GM12878 (cell line): Measurements from ENCODE around the gene KRTAP3-3.

Experiments used
- CTCF ChIP-seq, 3 experiments: IDR thresholded peaks in 2 of 3; conservative IDR thresholded peaks in 1 of 3; 2 replicates each; pipeline ENCODE4 v1.5.1; 2011; ENCODE audit warnings: low read depth in 3 of 3, low read length in 3 of 3, mild to moderate bottlenecking in 3 of 3, control low read depth in 2 of 3, moderate library complexity in 2 of 3, inconsistent platforms in 1 of 3, mixed read lengths in 1 of 3; ENCODE audit not compliant: control insufficient read depth in 2 of 3, insufficient read depth in 1 of 3; ENCODE audit errors: extremely low read depth in 1 of 3
- EP300 ChIP-seq, 2 experiments: fragments of 150-350 bp in 1 of 2; IDR thresholded peaks; 2 replicates each; pipeline ENCODE4 v1.6.1; 2011 to 2012; ENCODE audit warnings: low read depth in 2 of 2, low read length in 2 of 2, borderline replicate concordance in 1 of 2, improper control_type of control experiment in 1 of 2, inconsistent platforms in 1 of 2; ENCODE audit not compliant: control insufficient read depth in 1 of 2
- ESRRA ChIP-seq: IDR thresholded peaks from 2 replicates; pipeline ENCODE4 v1.6.1; 2012; ENCODE audit warnings: mild to moderate bottlenecking, low read length, improper control_type of control experiment
- FOXK2 ChIP-seq: fragments of 450-650 bp; IDR thresholded peaks from 2 replicates; pipeline ENCODE4 v1.6.1; 2017; ENCODE audit warnings: mild to moderate bottlenecking, moderate library complexity
- IKZF2 ChIP-seq, 2 experiments: fragments of 450-650 bp; IDR thresholded peaks; 2 replicates each; pipeline ENCODE4 v1.6.1; 2017; ENCODE audit warnings: mild to moderate bottlenecking in 2 of 2, moderate library complexity in 2 of 2
- SRF ChIP-seq, 2 experiments: IDR thresholded peaks; 2 replicates each; pipeline ENCODE4 v1.6.1; 2011; ENCODE audit warnings: low read depth in 2 of 2, low read length in 2 of 2, mild to moderate bottlenecking in 1 of 2, moderate library complexity in 1 of 2
- TCF12 ChIP-seq: IDR thresholded peaks from 2 replicates; pipeline ENCODE4 v1.6.1; 2011; ENCODE audit warnings: low read depth, mild to moderate bottlenecking, low read length
- ZNF24 ChIP-seq: fragments of 450-650 bp; IDR thresholded peaks from 2 replicates; pipeline ENCODE4 v1.6.1; 2017; ENCODE audit warnings: antibody characterized with exemption, mild to moderate bottlenecking

- TF ChIP-seq SRF (IDR thresholded peaks at IDR 0.05; ENCODE audit: low read depth in 2 of 2, low read length in 2 of 2) (no peak), CTCF (IDR thresholded peaks at IDR 0.05 in 2 of 3, conservative IDR thresholded peaks at IDR 0.05 in 1 of 3; ENCODE audit: control insufficient read depth in 2 of 3, extremely low read depth in 1 of 3, insufficient read depth in 1 of 3, low read depth in 3 of 3, low read length in 3 of 3) (no peak), IKZF2 (IDR thresholded peaks at IDR 0.05) (no peak), ZNF24 (no peak), EP300 (IDR thresholded peaks at IDR 0.05; ENCODE audit: borderline replicate concordance in 1 of 2, control insufficient read depth in 1 of 2, low read depth in 2 of 2, low read length in 2 of 2) (no peak), ESRRA (no peak), FOXK2 (no peak), TCF12 (no peak)
Measured at GRCh38 chr17:41026715-41027471, 32.9 kb upstream of the KRTAP3-3 start, which contains the start of gene KRTAP1-5.
